Stimulated activated naive CD4-positive, alpha-beta T cell (primary cell): ENCODE results near the gene MSRB3.

ENCODE experiments used
- DNase-seq, 6 experiments: peaks; one replicate each; lab custom pipeline; 2025; lab: John Stamatoyannopoulos, UW

The MSRB3 gene

DNA sequence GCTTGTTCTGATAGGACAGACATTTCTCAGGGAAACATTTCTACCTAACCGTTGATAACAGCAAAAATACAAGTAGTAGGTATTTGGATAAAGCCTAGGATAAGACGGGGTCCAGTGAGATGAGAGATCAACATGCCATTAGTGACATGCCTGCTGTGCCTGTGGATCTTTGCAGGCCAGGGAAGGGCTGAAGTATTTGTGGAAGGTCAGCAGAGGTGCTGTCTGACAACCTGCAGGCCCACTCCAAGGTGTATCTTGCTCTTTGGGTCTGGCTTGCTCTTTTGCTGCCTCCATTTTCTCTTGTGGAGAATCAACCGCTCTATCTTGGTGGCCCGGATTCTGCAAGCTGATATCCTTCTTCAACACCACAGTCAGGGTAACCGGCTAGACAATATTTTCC is 46.7 kb downstream of the MSRB3 start:
- no peak for DNase-seq

GRCh38 chr12:65326616-65327015 is 48.1 kb downstream of the MSRB3 start:
- DNase-seq = no peak

- DNase-seq = no peak
Observed at GRCh38 chr12:65327207-65328076, 49.0 kb downstream of the MSRB3 start.

GRCh38 chr12:65329721-65330120 is 51.2 kb downstream of the MSRB3 start:
- DNase-seq = no peak

DNA sequence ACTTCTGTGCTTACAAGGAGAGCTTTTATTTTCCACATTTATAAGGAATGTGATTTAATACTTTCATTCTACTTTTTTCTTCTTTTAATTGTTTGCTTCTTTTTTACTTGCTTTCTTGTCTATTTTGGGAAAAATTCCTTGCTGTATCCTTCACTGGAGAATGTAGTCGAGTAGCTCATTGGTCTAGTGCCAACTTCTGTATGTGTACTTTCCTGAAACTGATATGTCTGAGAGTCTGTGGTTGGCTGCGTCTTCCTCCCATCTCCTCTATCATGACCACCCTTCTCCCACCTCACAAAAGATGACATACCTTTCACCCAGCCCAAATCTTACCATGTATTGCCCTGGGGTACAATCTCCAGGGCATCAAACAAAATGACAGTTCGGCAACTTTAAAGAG is 51.8 kb downstream of the MSRB3 start:
- no peak for DNase-seq

GRCh38 chr12:65331456-65331855 is 53.0 kb downstream of the MSRB3 start:
- DNase-seq = no peak

GRCh38 chr12:65333649-65334048 is 55.2 kb downstream of the MSRB3 start:
- no peak for DNase-seq

DNA sequence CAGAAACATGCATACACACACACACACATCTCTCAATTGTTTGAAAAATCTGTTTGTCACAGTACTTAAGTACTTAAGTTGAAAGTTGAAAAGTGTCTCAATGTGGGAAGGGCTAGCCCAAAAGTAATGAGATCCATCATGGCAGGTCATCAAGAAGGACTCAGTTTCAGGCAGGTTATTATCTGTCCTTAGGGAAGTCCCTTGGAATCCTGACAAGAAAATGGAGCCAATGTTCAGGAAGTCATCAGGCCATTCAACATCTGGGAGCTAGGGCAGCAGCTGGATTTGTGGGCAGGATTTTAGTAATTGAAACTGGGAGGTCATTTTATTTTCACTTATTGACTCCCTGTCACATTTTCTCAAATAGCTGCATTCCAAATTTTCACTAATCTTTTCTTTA is 56.0 kb downstream of the MSRB3 start:
- DNase-seq = no peak

DNA sequence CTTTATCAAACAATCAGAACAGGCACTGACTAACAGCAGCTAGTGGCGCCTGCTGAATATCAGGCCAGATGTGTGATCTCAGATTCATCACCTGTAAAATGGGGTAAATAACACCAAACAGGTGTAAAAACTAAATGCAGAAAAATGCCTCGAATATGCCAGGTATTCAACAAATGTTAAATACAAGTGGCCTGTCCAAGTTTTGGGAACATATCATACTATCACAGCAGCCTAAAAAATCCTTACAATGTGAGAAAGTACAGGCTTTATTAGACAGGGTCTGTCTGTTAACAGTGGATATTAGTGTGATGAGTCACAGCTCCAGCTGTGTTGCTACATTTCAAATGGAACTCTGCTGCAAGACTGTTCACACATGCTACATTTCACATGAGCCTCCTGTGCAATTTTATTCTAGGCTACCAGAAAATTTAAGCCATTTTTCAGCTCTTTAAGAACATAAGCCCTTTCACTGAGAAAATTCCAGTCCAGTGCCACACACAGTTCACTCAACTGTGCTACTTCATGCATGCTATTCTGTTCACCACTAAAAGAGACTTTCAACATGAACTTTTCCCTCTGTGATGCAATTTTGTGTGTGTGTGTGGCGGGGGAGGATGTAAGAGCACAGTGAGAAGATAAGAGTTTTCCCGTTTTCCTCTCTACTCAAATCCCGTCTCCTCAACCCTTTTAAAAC is 56.7 kb downstream of the MSRB3 start:
- DNase-seq = no peak

- DNase-seq = no peak
Observed at GRCh38 chr12:65335981-65336380, 57.5 kb downstream of the MSRB3 start.

GRCh38 chr12:65339161-65339560 is 60.7 kb downstream of the MSRB3 start:
- DNase-seq = no peak

DNA sequence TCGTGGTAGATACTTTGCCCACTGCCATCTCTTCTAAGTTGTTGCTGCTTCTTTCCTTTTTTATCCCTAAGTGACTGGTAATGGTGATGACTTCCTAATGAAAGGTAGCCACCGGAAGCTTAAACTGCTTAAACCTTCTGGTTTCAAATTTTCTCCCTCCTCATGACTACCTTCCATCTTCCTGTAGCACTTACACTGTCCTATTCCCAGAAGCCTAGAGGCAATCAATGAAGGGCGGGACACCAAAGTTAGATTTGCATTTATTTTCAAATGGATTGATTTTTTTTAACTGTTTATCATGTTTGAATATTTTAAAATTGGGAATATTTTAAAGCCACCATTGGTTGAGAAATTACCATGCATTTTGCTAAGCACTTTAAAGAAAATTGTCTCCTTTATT is 64.7 kb downstream of the MSRB3 start:
- no peak for DNase-seq

- DNase-seq = no peak
Observed at GRCh38 chr12:65343801-65344200, 65.3 kb downstream of the MSRB3 start.

DNA sequence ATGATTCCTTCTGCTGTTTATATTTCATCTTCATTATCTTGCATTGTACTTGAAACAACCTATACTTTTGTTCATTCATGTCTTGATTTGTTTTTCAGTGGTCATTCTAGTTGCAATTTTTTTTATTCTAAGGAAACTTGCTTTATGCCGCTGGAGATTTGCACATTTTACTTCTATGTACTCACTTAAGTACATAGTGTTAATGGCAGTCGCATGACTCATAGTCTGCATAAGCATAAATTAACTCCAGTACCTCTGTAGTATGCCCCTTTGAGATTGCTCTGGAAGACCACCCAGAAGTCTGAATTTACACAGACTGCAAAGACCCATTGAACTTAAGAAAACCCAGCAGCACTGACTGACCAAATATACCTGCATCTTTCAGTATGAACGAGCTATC is 77.0 kb downstream of the MSRB3 start:
- DNase-seq = no peak

GRCh38 chr12:65362234-65363031 is 84.0 kb downstream of the MSRB3 start:
- no peak for DNase-seq

- DNase-seq = no peak
Observed at GRCh38 chr12:65364046-65364445, 85.6 kb downstream of the MSRB3 start.

DNA sequence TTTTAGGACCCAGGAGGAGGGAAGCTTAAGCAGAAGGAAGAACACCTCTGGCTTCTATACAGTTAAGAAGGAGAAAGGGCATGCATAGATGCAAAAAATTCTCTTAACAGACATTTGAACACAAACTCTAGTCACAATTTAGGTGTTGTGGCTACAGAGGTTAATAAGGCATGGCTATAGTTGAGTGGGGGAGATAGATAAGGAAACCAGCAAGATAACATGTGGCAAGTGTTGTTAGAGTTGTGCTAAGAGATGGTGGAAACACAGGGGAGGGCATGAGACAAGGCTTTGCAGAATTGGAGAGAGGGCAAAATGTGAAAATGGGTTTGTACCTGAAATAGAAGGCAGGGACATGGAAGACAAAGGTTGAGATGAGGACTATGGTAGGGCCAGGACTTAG is 88.9 kb downstream of the MSRB3 start:
- no peak for DNase-seq

GRCh38 chr12:65368055-65368454 is 89.6 kb downstream of the MSRB3 start:
- DNase-seq = no peak

DNA sequence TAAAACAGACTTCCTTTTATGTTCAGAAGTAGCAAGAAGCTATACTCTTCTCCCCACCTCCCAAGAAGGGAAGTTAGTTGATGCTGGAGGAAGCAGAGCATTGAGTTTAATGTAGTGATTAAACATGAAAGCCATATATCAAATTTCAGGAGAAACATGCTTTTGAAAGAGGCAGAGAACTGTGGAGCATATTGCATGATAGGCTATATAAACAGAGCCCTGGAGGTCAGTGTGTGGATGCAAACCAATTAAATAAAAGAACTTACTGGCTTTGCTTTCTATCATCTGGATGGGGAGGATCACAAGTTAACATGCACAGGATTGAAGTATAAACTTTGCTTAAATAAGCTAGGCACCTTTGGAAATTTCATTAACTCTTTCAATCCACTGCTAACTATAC is 94.1 kb downstream of the MSRB3 start:
- DNase-seq = no peak

GRCh38 chr12:65384240-65384639 is 105.8 kb downstream of the MSRB3 start:
- DNase-seq = no peak

- no peak for DNase-seq
Observed at GRCh38 chr12:65387396-65387795, 108.9 kb downstream of the MSRB3 start.

GRCh38 chr12:65389436-65389835 is 111.0 kb downstream of the MSRB3 start:
- no peak for DNase-seq

- DNase-seq = no peak
Observed at GRCh38 chr12:65391711-65392110, 113.2 kb downstream of the MSRB3 start.
